ENCODE measurements around the gene ADAMTS20.

DNA sequence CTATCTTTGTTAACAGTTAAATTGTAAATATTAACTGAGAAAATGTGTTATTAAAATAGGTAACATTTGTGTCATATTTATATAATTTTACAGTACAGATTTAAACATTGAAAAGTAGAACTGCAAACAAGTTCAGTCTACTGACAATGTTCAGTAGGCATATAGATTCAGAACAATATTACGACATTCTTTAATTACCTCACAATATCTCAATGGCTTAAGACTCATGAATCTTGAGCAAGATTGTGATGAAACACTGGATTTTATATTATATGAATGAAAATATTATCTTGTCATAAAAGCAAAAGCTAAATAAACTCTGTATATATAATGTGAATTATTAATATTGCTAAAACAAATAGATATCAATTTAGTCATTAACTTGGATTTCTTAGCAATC is 194.9 kb downstream of the ADAMTS20 start:
- TF ChIP-seq POLR2A (IDR thresholded peaks at IDR 0.05) (no peak), POLR2AphosphoS5 (IDR thresholded peaks at IDR 0.05; ENCODE audit: insufficient read depth in 1 of 2, low read depth in 1 of 2) (no peak)
- TF ChIP-seq, protein P1, sequence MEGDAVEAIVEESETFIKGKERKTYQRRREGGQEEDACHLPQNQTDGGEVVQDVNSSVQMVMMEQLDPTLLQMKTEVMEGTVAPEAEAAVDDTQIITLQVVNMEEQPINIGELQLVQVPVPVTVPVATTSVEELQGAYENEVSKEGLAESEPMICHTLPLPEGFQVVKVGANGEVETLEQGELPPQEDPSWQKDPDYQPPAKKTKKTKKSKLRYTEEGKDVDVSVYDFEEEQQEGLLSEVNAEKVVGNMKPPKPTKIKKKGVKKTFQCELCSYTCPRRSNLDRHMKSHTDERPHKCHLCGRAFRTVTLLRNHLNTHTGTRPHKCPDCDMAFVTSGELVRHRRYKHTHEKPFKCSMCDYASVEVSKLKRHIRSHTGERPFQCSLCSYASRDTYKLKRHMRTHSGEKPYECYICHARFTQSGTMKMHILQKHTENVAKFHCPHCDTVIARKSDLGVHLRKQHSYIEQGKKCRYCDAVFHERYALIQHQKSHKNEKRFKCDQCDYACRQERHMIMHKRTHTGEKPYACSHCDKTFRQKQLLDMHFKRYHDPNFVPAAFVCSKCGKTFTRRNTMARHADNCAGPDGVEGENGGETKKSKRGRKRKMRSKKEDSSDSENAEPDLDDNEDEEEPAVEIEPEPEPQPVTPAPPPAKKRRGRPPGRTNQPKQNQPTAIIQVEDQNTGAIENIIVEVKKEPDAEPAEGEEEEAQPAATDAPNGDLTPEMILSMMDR (IDR thresholded peaks at IDR 0.05): no peak
